D721Med (cell line): Measurements from ENCODE around the gene TSPAN14.

Experiments
- DNase-seq: peaks from one replicate; pipeline ENCODE4 v3.0.0; 2011; ENCODE audit warnings: low spot score; ENCODE audit not compliant: insufficient read length
- FAIRE-seq: peaks from 2 replicates; lab custom pipeline; 2011; peaks lifted over from hg19 to GRCh38; lab: Jason Lieb, UNC
- CTCF ChIP-seq: IDR thresholded peaks from 2 replicates; pipeline ENCODE4 v1.5.1; 2012; ENCODE audit warnings: mild to moderate bottlenecking, control low read depth; ENCODE audit not compliant: insufficient read depth; ENCODE audit errors: missing control alignments

The TSPAN14 gene

DNA sequence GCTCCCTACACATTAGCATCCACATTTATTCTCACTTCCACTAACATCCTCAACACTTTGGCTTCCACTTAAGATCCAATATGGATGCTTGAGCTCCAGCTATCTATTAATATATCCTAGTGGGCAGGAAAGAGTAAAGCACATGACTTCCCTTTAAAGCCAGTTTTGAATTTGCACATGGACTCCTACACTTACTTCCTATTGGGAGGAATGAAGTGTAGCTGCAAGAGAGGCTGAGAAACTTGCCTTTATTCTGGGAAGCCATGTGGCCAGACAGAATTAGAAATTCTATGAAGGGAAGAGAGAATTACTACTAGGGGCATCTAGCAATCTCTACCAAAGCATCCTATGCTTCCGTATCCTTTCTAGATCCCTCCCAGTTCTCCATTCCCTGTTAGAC lies 3.0 kb upstream of the TSPAN14 start:
- DNase-seq, result no peak
- no peak for TF ChIP-seq CTCF
- FAIRE-seq, result no peak

DNA sequence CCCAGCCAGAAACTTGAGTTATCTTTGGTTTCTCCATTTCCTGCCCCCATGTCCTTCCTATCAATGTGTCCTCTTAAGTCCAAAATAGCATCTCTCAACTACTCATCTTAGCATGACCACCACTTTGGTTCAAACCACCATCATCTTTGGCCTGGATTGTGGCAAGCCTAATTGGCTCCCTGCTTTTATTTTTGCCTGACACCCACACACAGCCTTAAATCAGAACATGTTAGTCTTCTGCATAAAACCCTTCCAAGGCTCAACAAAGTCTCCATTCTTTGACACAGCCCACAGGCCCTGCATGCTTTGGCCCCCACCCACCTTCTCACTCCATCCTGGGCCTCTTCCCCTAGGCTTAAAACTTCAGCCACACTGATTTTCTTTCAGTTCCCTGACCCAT lies 2.0 kb upstream of the TSPAN14 start:
- FAIRE-seq (no peak), DNase-seq (no peak)
- no peak for TF ChIP-seq CTCF

- no peak for FAIRE-seq
- no peak for TF ChIP-seq CTCF
- DNase-seq, result no peak
These were observed 1.5 kb upstream of the TSPAN14 start for GRCh38 chr10:80452640-80453039.

DNA sequence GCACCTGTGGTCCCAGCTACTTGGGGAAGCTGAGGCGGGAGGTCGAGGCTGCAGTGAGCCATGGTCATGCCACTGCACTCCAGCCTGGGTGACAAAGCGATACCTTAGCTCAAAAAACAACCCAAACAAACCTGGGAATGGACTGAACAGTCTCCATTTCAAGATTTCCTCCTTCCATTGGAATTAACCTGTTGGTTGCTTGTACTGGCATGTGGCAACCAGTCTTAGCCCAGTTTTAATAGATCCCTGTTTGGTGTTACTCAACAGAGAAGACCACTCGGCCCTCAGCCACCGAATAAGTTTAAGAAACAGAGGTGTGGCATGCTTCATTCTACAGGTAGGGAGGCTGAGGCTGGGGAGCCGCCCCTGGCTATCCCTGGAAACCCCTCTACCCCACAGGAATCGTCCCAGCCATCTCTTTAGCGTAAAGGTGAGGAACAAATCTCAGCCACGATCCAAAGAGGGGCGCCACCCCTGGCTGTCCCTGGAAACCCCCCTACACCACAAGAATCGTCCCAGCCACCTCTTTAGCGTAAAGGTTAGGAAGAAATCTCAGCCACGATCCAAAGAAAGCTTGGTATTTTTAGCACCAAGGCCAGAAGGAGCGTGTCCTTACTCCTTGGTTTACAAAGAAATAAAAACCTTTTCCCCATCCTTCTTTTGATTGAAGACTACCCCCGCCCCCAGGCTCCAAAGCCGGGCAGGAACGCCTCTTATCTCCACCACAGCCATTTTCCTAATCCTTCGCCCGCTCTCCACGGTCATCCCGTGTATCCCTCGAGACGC lies 861 bp upstream of the TSPAN14 start:
- no peak for FAIRE-seq

GRCh38 chr10:80454513-80455460 lies 677 bp downstream of the TSPAN14 start:
- DNase-seq, result no peak
- no peak for FAIRE-seq
- no peak for TF ChIP-seq CTCF

More for the DNA sequence above, 861 bp upstream of the TSPAN14 start:
- DNase-seq, result no peak
- TF ChIP-seq CTCF, result no peak

DNA sequence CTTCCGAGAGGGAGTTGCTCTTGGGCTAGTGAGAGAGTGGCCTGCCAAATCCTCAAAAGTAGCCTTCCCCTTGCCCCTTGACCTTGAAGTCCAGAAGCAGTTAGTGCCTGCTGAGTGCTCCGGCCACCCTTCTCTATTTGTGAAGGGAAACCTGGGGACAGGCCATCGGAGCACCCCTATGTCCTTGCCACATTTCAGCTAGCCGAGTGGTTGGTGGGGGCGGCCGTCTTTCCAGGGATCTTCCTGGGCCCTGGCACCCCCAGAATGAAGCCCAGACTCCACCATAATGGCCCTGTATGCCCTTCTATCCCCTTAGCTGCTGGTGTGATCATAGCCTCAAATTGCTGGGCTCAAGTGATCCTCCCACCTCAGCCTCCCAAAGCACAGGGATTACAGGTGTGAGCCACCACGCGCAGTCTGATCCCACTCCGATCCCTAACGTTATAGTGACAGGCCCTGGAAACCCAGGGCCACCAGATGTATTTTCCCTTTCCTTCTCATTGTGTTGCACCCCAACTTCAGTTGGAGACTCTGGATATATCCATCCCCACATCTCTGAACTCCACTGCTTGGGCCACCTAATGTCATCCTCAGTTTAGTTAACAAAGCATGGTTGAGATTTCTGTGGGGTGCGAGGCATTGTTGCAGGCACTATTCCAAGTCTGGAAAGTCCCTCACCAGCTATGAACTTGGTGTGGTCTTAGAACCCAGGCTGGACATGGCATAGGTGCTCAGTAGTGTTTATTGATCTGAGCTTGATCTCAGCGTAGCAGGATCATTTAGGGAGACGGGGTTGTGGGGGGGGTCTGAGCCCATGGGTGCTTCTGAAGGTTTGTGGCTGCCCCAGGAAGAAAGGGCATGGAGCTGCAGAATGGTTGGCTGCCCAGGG lies 1.6 kb downstream of the TSPAN14 start:
- no peak for FAIRE-seq
- DNase-seq, result no peak
- TF ChIP-seq CTCF, result no peak
